Effector memory CD8-positive, alpha-beta T cell (primary cell): Measurements from ENCODE around the gene SRSF3.
A peak's percentile ranks its signal among the peaks of the same experiment; 100 is the strongest.
"Not testable (repeated sequence)": the region's sequence is repeated elsewhere in the genome, so short reads cannot be mapped to it uniquely, and the experiment has no call there.

Source experiments
- ATAC-seq: fragments of 150-1000 bp; cut with Tn5 transposase; replicated peaks from 2 replicates; pipeline ENCODE4 v1.10.0; 2021; ENCODE audit warnings: mild to moderate bottlenecking, moderate library complexity
- DNase-seq, 3 experiments: peaks; one replicate each; pipeline ENCODE4 v3.0.0; 2021
- H3K27ac Mint-ChIP-seq, 2 donors: one replicate each; pipeline ENCODE4 v1.8.0; 2022; ENCODE audit warnings: mild to moderate bottlenecking in 2 of 2, mixed read lengths in 2 of 2, moderate library complexity in 2 of 2
- H3K27me3 Mint-ChIP-seq, 2 donors: one replicate each; pipeline ENCODE4 v1.8.0; 2022; ENCODE audit warnings: mixed read lengths in 2 of 2
- H3K36me3 Mint-ChIP-seq: one replicate; pipeline ENCODE4 v1.8.0; 2022; ENCODE audit warnings: mild to moderate bottlenecking, moderate library complexity, mixed read lengths; ENCODE audit not compliant: insufficient read depth
- H3K4me1 Mint-ChIP-seq, 2 donors: one replicate each; pipeline ENCODE4 v1.8.0; 2022; ENCODE audit warnings: low read depth in 2 of 2, mixed read lengths in 2 of 2
- H3K4me3 Mint-ChIP-seq, 2 donors: one replicate each; pipeline ENCODE4 v1.8.0; 2022; ENCODE audit warnings: mild to moderate bottlenecking in 2 of 2, mixed read lengths in 2 of 2, moderate library complexity in 2 of 2
- H3K9me3 Mint-ChIP-seq, 2 donors: one replicate each; pipeline ENCODE4 v1.8.0; 2022; ENCODE audit warnings: mixed read lengths in 2 of 2

Gene SRSF3

DNA sequence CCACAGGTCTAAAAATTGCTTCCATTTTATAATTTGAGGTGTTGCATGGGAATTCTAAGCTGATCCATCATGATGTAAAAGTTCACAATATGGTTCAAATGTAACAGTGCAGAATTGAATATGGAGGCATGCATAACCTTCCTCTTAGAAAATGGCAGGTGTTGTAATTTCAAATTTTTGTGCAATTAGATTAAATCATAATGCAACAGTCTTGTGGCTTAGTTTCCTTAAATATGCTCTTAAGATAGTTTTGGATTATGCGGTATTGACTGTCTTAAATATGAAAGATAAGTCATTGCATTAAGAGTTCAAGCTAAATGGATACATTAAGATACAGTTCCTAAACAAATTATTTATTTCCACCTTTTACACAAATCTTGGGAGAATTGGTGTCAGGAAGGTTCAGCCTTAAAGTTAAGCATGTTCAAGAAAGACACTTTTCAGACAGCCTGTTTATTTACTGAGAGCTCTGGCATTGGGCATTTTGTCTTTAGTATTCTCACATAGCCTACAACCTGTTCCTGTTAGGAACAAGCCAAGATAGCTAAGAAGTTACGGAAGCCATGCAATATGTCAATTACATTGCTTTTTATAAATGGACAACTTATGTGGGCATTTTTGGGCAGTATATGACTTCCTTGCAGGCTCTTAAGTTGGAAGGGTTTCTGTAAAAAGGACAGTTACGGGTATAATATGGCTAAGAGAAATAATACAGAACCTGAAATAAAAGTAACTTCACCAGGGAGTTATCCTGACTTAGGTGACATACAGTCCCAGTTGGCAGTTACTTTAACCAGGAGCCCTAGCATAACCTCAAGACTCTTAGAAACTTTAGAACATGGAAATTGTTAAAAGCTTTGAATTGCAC, 9.3 kb downstream of the SRSF3 start:
- peak overlapping the region; percentile 91 to 98 for H3K27ac Mint-ChIP-seq
- H3K4me1 Mint-ChIP-seq, result peaks cover 46 to 68% of the 10 kb centered on the region in 2 donors
- H3K9me3 Mint-ChIP-seq, result no peaks in the 10 kb centered on the region
- peaks cover 100% of the 10 kb centered on the region for H3K36me3 Mint-ChIP-seq
- H3K4me3 Mint-ChIP-seq, result peak overlapping the region; percentile 25 to 92
- no peak for DNase-seq
- no peaks in the 10 kb centered on the region for H3K27me3 Mint-ChIP-seq
- no peak for ATAC-seq

DNA sequence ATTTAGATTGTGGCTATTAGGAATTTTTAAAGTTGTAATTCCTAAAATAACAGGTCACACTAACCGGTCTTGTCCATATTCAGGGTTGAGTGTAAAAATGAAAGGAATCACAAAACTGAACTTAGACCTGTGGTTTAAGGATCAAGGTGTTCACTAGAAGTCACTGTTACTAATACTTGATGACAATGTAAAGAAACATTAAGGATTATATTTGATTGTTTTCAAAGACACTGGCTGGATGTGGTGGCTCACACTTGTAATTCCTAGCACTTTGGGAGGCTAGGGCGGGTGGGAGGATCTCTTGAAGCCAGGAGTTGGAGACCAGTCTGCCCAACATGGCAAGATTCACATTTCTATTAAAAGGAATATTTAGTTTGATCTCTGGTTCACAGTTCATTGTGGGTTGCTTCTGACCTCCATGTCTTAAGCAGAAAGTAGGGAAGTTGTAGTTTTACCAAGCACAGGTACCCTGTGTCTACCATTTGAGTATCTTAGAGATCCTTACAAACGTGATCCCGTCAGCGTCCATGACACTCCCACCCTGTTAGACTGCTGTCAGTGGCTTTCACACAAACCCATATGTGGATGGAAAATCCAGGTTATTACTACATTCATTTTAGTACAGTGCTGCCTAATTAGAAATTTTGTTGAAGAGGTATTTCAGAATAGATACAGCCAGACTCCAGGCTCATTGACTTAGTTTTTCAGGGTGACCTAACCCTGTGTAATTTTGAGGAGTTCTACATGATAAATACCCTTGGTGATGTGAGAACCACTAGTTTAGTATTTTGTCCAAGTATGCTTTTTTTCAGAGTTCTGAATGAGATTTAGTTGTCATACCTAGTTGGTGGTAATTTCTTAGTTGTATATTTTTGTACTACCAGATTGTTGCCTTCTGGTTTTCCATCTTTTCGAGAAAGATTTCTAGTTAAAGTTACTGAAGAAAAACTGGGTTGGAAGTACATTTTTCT, 10.2 kb downstream of the SRSF3 start:
- DNase-seq, result no peak

DNA sequence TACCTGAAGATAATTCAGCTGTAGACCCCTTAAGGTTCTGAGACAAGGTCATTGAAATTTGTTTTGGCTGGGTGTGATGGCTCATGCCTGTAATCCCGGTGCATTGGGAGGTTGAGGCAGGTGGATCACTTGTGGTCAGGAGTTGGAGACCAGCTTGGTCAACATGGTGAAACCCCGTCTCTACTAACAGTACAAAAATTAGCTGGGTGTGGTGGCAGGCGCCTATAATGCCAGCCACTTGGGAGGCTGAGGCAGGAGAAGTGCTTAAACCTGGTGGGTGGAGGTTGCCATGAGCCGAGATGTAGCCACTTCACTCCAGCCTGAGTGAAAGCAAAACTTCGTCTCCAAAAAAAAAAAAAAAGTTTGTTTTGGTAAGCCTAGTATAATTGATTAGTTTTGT, 11.0 kb downstream of the SRSF3 start:
- Mint-ChIP-seq H3K4me3 (peak overlapping the region; percentile 36 to 62), H3K27me3 (no peaks in the 10 kb centered on the region), H3K27ac (peak overlapping the region; percentile 91 to 98), H3K4me1 (peaks cover 42 to 65% of the 10 kb centered on the region in 2 donors), H3K36me3 (peaks cover 100% of the 10 kb centered on the region), H3K9me3 (no peaks in the 10 kb centered on the region)
- no peak for ATAC-seq
- DNase-seq, result no peak

More for the DNA sequence above, 10.2 kb downstream of the SRSF3 start:
- Mint-ChIP-seq H3K4me1 (peaks cover 44 to 67% of the 10 kb centered on the region in 2 donors), H3K4me3 (peak overlapping the region; percentile 25 to 62), H3K27me3 (no peaks in the 10 kb centered on the region), H3K9me3 (no peaks in the 10 kb centered on the region), H3K36me3 (peaks cover 100% of the 10 kb centered on the region), H3K27ac (peak overlapping the region; percentile 91 to 98)
- ATAC-seq, result no peak

DNA sequence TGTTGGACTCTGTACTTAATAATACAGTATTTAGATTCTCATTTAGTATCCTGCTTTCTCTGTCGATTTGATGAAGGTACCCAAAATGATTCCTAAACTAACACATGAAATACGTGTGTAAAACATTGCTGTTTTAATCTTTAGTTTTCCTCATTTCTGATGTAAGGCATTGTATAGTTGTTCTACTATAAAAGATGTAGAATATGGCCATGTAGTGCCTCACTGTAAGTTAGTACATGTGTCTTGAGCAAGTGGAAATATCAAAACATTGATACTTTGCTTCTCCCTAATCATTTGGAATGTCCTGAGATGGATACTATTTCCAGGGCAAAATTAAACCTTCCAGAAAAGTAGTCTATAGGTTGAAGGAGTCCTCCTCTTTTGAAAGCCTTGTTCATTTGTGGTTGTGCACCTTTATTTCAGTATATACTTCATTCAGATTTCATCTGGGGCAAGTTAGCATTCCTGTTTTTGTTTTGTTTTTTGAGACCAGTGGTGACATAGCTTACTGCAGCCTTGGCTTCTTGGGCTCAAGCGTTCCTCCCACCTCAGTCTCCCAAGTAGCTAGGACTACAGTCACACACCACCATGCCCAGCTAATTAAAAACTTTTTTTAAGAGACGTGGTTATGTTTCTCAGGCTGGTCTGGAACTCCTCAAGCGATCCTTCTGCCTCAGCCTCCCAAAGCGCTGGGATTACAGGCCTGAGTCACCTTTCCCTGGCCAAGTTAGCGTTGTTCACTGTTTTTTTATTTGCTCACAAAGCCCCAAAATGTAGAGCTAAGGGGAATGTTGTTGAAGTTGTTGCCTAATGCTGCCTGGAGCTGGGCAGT, 11.6 kb downstream of the SRSF3 start:
- Mint-ChIP-seq H3K36me3 (peaks cover 100% of the 10 kb centered on the region), H3K4me3 (peak overlapping the region; percentile 36 to 62), H3K27me3 (no peaks in the 10 kb centered on the region), H3K4me1 (peaks cover 44 to 63% of the 10 kb centered on the region in 2 donors), H3K9me3 (no peaks in the 10 kb centered on the region), H3K27ac (peak overlapping the region; percentile 91 to 98)
- no peak for DNase-seq
- ATAC-seq, result no peak

DNA sequence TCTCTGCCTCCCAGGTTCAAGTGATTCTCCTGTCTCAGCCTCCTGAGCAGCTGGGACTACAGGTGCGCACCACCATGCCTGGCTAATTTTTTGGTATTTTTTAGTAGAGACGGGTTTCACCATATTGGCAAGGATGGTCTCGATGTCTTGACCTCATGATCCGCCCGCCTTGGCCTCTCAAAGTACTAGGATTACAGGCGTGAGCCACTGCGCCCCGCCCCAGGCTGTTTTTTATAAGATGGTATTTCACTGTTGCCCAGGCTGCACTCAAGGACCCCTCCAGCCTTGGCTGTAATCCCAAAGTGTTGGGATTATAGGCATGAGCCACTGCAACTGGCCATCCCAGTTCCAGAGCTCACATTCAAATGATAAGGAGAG, 13.1 kb downstream of the SRSF3 start:
- H3K9me3 Mint-ChIP-seq, ATAC-seq, H3K27me3 Mint-ChIP-seq, H3K4me3 Mint-ChIP-seq, DNase-seq: not testable (repeated sequence)
- peaks cover 48 to 58% of the 10 kb centered on the region in 2 donors for H3K4me1 Mint-ChIP-seq
- peaks cover 100% of the 10 kb centered on the region for H3K36me3 Mint-ChIP-seq
- peak overlapping the region; percentile 70 to 92 for H3K27ac Mint-ChIP-seq

DNA sequence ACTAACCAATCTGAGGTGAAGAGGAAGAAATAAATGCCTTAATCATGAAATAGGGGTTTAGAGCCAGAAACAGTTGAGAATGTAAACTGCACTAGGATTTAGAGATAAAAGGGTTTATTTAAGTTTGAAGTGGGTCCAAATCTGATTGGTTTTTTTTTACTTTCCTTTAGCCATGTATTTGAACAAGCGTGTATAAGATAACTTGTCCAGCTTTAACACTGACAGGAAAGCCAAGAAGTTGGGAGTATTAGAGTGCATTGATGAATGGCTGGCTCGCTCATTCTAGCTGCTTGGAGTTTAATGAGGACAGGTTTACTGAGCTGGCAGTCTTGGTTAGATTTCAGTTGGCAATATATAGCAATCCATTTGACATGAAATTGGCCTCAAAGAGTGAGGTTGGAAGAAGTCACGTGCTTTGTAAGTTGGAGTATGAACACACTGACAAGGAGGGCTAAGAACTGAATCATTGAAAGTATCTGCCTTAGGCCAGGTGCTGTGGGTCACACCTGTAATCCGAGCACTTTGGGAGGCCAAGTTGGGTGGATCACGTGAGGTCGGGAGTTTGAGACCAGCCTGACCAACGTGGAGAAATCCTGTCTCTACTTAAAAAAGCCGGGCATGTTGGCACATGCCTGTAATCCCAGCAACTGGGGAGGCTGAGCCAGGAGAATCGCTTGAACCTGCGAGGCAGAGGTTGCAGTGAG, 13.7 kb downstream of the SRSF3 start:
- ATAC-seq, result no peak
- Mint-ChIP-seq H3K27me3 (no peaks in the 10 kb centered on the region), H3K27ac (peak overlapping the region; percentile 70 to 92), H3K36me3 (peaks cover 100% of the 10 kb centered on the region), H3K9me3 (no peaks in the 10 kb centered on the region), H3K4me3 (no peak overlapping the region), H3K4me1 (peaks cover 48 to 55% of the 10 kb centered on the region in 2 donors)
- no peak for DNase-seq

DNA sequence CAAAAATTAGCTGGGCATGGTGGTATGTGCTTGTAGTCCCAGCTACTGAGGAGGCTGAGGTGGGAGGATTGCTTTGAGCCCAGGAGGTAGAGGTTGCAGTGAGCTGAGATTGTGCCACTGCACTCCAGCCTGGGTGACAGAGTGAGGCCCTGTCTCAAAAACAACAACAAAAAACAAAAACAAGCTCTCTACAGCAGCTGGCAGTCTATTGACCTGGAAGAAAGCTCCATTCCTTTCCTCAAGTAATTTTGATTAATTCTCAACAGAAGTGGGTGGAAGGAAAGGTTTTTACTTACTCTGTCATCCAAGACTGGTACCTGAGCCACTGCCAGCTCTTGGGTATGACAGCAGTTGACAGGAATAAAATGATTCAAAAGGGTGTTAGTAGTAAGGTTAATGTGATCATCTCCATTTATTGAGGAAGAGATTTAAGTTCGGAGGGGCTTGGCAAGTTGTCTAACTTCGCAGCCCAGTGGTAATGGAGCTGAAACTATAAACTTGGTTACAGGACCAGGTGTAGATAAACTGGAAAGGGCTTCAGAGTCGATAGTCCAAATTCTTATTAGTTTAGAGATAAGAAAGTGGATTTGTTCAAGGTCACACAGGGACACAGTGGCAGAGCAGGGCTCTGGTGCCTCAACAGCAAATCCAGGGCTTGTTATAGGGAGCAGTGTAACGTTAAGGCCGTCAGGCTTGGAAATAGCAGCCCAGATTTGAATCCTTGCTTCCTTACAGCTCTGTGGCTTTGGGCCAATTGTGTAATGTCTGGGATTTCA, 14.8 kb downstream of the SRSF3 start:
- H3K4me3 Mint-ChIP-seq, result peak overlapping the region in 1 of 2 donors; percentile 19
- ATAC-seq (no peak), DNase-seq (no peak)
- no peaks in the 10 kb centered on the region for H3K9me3 Mint-ChIP-seq
- peaks cover 45 to 54% of the 10 kb centered on the region in 2 donors for H3K4me1 Mint-ChIP-seq
- H3K36me3 Mint-ChIP-seq, result peaks cover 99% of the 10 kb centered on the region
- H3K27me3 Mint-ChIP-seq, result no peaks in the 10 kb centered on the region
- peak overlapping the region; percentile 70 to 92 for H3K27ac Mint-ChIP-seq

DNA sequence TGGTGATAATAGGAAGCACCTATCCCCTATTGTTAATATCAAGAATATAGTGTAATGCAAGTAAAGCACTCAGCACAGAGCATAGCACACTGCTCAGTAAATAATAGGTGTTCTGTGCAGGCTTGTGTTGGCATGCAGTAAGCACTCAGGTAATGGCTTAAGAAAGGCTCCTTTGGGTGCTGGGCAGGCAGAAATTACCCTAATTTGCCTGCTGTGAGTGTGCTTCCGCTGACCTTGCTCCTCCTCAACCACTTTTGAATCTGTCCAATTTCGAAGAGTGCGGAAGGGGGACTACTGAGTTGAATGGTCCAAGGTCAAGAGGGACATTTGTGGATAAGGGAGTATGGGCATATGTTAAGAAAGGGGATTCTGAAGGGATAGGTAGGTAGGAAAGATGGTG, 15.4 kb downstream of the SRSF3 start:
- peaks cover 39 to 48% of the 10 kb centered on the region in 2 donors for H3K4me1 Mint-ChIP-seq
- no peak overlapping the region for H3K4me3 Mint-ChIP-seq
- no peaks in the 10 kb centered on the region for H3K9me3 Mint-ChIP-seq
- no peak for ATAC-seq
- no peak for DNase-seq
- peaks cover 99% of the 10 kb centered on the region for H3K36me3 Mint-ChIP-seq
- peak overlapping the region; percentile 59 to 92 for H3K27ac Mint-ChIP-seq
- H3K27me3 Mint-ChIP-seq, result no peaks in the 10 kb centered on the region

DNA sequence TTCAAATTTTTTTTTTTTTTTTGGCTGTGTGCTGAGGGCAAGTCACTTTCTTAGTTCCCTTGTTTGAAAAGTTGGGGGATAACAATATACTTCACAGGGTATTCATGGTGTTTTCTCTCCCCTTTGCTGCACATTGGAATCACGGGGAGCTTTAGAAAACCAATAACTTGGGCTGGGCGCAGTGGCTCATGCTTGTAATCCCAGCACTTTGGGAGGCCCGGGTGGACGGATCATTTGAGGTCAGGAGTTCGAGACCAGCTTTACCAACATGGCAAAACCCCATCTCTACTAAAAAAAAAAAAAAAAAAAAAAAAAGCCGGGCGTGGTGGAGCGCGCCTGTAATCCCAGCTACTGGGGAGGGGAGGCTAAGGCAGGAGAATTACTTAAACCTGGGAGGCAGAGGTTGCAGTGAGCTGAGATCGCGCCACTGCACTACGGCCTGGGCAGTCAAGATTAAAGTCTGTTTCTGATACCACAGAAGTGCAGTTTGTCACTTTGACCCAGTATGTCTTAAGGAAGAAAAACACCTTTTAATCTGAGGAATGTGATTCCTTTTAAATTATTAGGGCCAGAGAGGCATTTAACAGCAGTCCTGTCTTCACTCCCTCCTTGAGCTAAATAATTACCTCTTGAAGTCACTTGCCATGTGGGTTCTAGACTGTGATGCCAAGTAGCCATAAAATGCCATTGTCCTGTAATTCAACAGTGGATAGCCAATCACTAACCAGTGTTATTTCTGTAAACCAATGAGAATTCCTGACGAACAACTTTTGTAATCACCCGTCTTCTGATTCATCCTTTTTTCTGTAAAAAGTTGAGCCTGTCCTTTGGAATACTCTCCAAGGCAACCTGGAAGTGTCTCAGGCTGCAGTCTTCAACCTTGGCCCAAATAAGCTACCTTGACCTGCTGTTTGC, 16.1 kb downstream of the SRSF3 start:
- H3K4me3 Mint-ChIP-seq, result no peak overlapping the region
- H3K27me3 Mint-ChIP-seq, result no peaks in the 10 kb centered on the region
- no peaks in the 10 kb centered on the region for H3K9me3 Mint-ChIP-seq
- no peak for DNase-seq
- peaks cover 99% of the 10 kb centered on the region for H3K36me3 Mint-ChIP-seq
- H3K4me1 Mint-ChIP-seq, result peaks cover 37 to 45% of the 10 kb centered on the region in 2 donors
- H3K27ac Mint-ChIP-seq, result peak overlapping the region; percentile 59 to 92
- no peak for ATAC-seq

DNA sequence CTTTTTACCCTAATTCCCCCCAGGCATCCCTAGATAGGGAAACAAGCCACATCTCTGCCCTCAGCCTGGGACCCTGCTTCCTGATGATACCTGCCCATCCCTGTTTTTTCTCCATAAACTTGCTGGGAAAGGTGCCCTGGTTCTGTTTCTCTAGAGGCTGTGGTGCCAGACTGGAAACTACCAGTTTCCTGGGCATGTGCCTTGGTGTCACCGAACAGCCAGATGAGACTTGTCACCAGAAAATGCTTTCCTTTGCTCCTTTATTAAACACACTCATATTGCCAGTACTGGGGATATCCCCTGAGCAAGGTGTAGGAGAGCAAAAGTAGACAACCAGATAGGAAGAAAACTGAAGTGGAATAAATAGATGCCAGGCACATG, 16.8 kb downstream of the SRSF3 start:
- DNase-seq (no peak), ATAC-seq (peak; percentile 28)
- H3K27me3 Mint-ChIP-seq, result no peaks in the 10 kb centered on the region
- no peaks in the 10 kb centered on the region for H3K9me3 Mint-ChIP-seq
- H3K4me3 Mint-ChIP-seq, result no peak overlapping the region
- H3K36me3 Mint-ChIP-seq, result peaks cover 94% of the 10 kb centered on the region
- peaks cover 32 to 42% of the 10 kb centered on the region in 2 donors for H3K4me1 Mint-ChIP-seq
- H3K27ac Mint-ChIP-seq, result peak overlapping the region; percentile 59 to 85

DNA sequence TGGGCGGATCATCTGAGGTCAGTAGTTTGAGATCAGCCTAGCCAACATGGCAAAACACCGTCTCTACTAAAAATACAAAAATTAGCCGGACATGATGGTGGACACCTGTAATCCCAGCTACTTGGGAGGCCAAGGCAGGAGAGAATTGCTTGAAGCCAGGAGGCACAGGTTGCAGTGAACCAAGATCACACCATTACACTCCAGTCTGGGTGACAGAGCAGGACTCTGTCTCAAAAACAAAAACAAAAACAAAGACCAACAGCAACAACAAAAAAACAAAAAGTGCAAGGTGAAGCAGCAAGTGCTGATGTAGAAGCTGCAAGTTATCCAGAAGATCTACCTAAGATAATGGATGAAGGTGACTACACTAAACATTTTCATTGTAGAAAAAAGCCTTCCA, 17.5 kb downstream of the SRSF3 start:
- ATAC-seq, DNase-seq, H3K27me3 Mint-ChIP-seq, H3K4me3 Mint-ChIP-seq, H3K9me3 Mint-ChIP-seq: not testable (repeated sequence)
- peaks cover 31 to 41% of the 10 kb centered on the region in 2 donors for H3K4me1 Mint-ChIP-seq
- peaks cover 86% of the 10 kb centered on the region for H3K36me3 Mint-ChIP-seq
- H3K27ac Mint-ChIP-seq, result peak overlapping the region; percentile 59 to 85
